BJ (cell line): ENCODE measurements around the gene HIP1. TPM values are rescaled to one million over a fixed set of nuclear protein-coding genes. Genes with fewer than 3 reads are reported as not detected.

Experiments
- CTCF ChIA-PET: fragments of 350-600 bp; formaldehyde crosslinking; extraction: SDS; loops from one replicate; lab custom pipeline; 2021; ENCODE audit warnings: antibody characterized with exemption, inconsistent platforms; lab: Yijun Ruan, JAX
- POLR2A ChIA-PET: fragments of 300-600 bp; sonication (Branson Sonifier 250); formaldehyde crosslinking; extraction: SDS; loops from one replicate; lab custom pipeline; 2021; ENCODE audit warnings: antibody characterized with exemption; lab: Charles Lee
- DNase-seq: peaks from one replicate; pipeline ENCODE4 v3.0.0-alpha.2; 2011; ENCODE audit warnings: low read depth
- H3K27me3 ChIP-seq: 2 replicates; pipeline ENCODE4 v1.6.0; 2011; ENCODE audit warnings: low read length; ENCODE audit not compliant: control insufficient read depth, insufficient read depth
- H3K36me3 ChIP-seq: 2 replicates; pipeline ENCODE4 v1.5.1; 2011; ENCODE audit warnings: low read length; ENCODE audit not compliant: control insufficient read depth, insufficient read depth
- H3K4me3 ChIP-seq: 2 replicates; pipeline ENCODE4 v1.5.1; 2011; ENCODE audit warnings: low read depth, mild to moderate bottlenecking, control low read depth, low read length
- CTCF ChIP-seq: IDR thresholded peaks from 2 replicates; pipeline ENCODE4 v1.5.1; 2011; ENCODE audit warnings: low read depth, mild to moderate bottlenecking, control low read depth, inconsistent platforms, low read length, moderate library complexity; ENCODE audit not compliant: insufficient read depth
- polyA plus RNA-seq: library from polyadenylated mRNA; depleted of rRNA; stranded (reverse); fragments of >200 nt; gene quantifications from 2 replicates; pipeline ENCODE4 v1.2.3, GENCODE V29; 2011

The HIP1 gene
- polyA plus RNA-seq, 1 experiment = 7.5 TPM

GRCh38 chr7:75739796-75740672 lies 1.3 kb upstream of the HIP1 start:
- no peak for TF ChIP-seq CTCF
- CTCF ChIA-PET = interaction anchor here (0.6 to 2.5 kb wide), 9 partner anchors 10 to 127 kb away, joined by 3 to 8 read pairs (median 4); no protein-coding TSS in a partner anchor
- no peaks in the 10 kb centered on the region for H3K36me3 ChIP-seq
- no peaks in the 10 kb centered on the region for H3K27me3 ChIP-seq
- no peak for DNase-seq
- POLR2A ChIA-PET = no interaction called here
- H3K4me3 ChIP-seq = peak overlapping the region; percentile 75

GRCh38 chr7:75738975-75739795 lies 444 bp upstream of the HIP1 start:
- CTCF ChIA-PET = interaction anchor here (0.6 to 2.5 kb wide), 8 partner anchors 9 to 95 kb away, joined by 3 to 8 read pairs (median 4); no protein-coding TSS in a partner anchor
- no peak for TF ChIP-seq CTCF
- peak; percentile 82 for DNase-seq
- POLR2A ChIA-PET = no interaction called here
- H3K36me3 ChIP-seq = no peaks in the 10 kb centered on the region
- H3K27me3 ChIP-seq = no peaks in the 10 kb centered on the region
- H3K4me3 ChIP-seq = peak overlapping the region; percentile 94

- TF ChIP-seq CTCF = no peak
- no peak for DNase-seq
- Histone ChIP-seq H3K4me3 (peak overlapping the region; percentile 94), H3K27me3 (no peaks in the 10 kb centered on the region), H3K36me3 (no peaks in the 10 kb centered on the region)
- ChIA-PET CTCF (interaction anchor here (1.4 to 2.5 kb wide), 3 partner anchors 18 to 26 kb away, joined by 3 to 8 read pairs (median 8); no protein-coding TSS in a partner anchor), POLR2A (no interaction called here)
Measured at GRCh38 chr7:75737856-75738603, 711 bp downstream of the HIP1 start.

GRCh38 chr7:75735581-75736350 lies 3.0 kb downstream of the HIP1 start:
- no peak overlapping the region for H3K4me3 ChIP-seq
- POLR2A ChIA-PET = no interaction called here
- DNase-seq = no peak
- CTCF ChIA-PET = no interaction called here
- H3K27me3 ChIP-seq = no peaks in the 10 kb centered on the region
- TF ChIP-seq CTCF = no peak
- no peaks in the 10 kb centered on the region for H3K36me3 ChIP-seq
